ENCODE measurements around the gene GFRA3. TPM values are rescaled to one million over a fixed set of nuclear protein-coding genes. Genes with fewer than 3 reads are reported as not detected.
"Not testable (repeated sequence)": the region's sequence is repeated elsewhere in the genome, so short reads cannot be mapped to it uniquely, and the experiment has no call there.

The GFRA3 gene, protein sequence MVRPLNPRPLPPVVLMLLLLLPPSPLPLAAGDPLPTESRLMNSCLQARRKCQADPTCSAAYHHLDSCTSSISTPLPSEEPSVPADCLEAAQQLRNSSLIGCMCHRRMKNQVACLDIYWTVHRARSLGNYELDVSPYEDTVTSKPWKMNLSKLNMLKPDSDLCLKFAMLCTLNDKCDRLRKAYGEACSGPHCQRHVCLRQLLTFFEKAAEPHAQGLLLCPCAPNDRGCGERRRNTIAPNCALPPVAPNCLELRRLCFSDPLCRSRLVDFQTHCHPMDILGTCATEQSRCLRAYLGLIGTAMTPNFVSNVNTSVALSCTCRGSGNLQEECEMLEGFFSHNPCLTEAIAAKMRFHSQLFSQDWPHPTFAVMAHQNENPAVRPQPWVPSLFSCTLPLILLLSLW
- polyA plus RNA-seq (2014; cell fraction: cytosol; rRNA removed), result 2.2 and 3.3 TPM in 2 replicates
- 0.33 and 0.65 TPM in 2 replicates for polyA plus RNA-seq (2014; cell fraction: nucleus; rRNA removed)

DNA sequence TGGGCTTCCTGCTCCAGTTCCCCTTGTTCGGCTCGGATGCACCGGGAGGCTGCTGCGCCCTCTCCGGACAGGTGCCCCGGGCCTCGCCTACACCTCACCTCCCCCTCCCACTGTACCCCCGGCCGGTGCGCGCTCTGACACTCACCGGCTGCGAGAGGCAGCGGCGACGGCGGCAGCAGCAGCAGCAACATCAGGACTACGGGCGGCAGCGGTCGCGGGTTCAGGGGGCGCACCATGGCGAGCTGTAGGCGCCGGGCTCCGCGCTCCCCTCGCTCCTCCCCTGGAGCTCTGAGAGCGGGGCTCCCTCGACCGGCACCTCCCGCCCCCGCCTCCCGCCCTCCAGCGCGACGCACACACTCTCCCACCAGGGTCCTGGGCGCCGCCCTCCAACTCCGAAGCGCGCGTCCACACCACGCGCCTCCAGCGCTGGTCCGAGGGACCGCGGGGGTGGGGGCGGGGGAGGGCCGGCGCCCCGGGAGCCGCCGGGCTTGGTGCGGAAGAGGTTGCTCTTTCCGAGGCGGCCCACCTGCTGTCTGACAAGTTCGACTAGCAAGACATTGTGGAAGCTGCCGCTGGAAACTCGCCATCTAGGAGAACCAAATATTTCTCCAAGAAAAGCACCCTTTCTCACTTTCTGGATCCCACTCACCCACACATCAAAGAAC, at the start of gene GFRA3:
TSS of gene GFRA3 (minus strand) at position 433 of the 665 bp plus-strand sequence. CDS start at position 236, 197 bp downstream.
- no peak for DNase-seq (ENCODE audit: low spot score)

DNA sequence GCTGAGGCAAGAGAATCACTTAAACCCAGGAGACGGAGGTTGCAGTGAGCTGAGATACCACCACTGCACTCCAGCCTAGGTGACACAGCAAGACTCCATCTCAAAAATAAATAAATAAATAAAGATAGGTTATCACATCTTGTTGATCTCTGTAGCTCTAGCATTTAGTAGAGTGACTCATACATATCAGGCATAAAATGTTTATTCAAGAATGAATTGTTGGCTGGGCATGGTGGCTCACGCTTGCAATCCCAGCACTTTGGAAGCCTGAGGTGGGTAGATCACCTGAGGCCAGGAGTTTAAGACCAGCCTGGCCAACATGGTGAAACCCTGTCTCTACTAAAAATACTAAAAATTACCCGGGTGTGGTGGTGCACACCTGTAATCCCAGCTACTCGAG, 43.8 kb upstream of the GFRA3 start:
- not testable (repeated sequence) for DNase-seq (ENCODE audit: low spot score)

DNA sequence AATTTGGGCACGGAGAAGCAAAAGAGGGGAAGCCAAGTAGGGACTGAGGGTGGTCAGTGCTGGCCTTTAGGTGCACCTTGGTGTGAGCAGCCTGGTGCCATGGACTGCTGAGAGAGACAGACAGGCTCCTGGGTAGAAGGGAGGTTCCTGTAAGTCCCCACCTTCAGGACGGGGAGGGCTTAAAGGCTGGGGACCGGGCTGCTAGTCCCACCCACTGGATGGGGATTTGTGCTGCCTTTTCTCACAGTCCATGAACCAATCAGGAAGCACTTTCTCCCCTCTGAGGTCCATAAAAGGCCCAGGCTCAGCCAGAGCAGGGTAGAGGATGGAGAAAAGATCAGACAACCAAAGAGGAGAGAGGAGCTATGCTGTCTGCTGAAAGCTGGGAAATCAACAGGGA, 41.9 kb upstream of the GFRA3 start:
- DNase-seq (ENCODE audit: low spot score), result no peak

DNA sequence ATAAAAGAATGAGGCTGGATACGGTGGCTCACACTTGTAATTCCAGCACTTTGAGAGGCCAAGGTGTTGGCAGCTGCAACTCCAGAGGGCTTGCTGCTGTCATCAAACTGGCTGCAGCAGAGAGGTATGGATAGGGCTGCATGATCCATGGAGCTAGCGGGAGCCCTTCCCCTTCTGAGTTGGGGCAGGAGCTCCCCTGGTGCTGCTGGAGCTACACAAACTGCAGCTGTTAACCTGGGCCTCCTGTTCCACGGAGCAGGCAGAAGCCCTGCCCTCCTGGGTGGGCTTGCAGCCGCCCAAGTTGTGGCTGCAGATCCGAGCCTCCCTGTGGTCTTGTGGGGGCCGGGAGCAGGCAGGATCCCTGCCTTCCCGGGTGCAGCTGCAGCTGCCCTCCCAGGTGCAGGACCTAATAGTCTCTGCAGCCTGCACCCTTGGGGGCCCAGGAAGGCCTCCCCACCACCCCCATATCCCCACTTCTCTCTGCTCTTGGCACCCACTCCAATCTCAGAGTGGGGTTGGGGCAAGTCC, 41.4 kb upstream of the GFRA3 start:
- DNase-seq (ENCODE audit: low spot score), result no peak

DNA sequence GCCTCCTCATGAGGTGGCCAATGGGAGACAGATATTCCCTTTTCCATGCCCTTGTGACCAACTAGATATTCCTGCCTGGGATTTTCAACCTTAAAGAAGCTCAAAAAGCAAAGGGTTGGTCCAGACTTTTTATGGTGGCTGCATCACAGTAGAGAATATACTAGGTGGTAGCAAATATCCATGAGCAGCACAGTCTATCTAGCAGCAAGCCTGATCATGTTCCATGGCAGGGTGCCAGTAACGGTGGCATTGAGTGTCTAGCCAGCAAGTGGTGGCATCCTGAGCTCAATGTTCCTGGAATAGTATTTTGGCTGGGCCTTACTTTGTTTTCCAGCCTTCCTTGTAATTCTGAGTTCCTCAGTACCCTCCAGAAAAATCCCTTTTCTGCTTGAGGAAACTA, 31.4 kb upstream of the GFRA3 start:
- DNase-seq (ENCODE audit: low spot score), result no peak

DNA sequence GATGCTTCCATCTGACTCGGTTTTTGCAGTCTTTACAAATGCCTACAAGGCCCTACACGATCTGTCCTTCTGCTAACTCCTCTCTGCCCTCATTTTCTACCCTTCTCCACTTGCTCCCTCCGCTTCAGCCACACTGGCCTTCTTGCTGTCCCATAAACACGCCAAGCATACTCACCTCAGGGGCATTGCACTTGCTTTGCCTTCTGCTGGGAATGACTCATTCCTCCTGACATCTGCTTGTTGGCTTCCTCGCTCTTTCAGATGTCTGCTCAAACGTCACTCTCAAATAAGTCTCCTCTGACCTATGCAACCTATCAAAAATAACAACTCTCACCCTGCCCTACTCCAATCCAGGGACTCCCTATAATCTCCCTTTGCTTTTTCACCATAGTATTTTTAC, 29.0 kb upstream of the GFRA3 start:
- DNase-seq (ENCODE audit: low spot score), result no peak

DNA sequence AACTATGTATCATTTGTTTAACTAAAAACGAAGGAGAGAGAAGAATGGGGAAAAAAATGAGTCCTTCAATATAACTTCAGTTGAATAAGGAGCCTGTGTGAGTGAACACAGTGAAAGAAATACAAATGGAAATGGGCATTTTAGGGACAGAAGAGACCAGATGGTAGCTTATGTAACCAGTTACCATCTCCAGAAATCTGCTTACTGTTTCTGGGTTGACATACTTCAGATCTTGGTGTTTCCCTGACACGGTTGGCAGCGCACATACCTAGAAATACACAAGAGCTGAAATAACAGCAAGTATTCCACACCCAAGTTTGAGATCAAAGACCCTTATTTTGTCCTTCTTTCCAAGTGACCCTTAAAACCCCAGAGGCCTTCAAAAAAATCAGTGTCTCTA, 14.9 kb upstream of the GFRA3 start:
- DNase-seq (ENCODE audit: low spot score), result no peak

DNA sequence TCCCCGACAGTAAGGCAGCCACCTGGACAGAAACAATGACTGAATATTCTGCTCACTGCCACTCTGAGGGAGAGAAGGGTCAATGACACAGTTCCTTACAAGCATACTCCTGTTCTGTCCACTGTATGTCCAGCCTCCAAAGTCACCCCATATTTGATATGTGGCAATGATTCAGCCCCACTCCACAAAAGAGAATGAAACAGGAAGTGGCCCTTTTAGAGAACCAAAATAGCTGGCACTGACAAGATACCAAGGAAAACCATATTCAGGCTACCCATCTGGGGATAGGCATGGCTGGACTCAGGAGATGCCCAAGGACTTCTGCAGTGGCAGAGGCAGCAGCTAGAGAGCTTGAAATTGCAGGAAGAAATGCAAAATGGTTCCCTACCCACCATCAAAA, 12.8 kb upstream of the GFRA3 start:
- DNase-seq (ENCODE audit: low spot score), result no peak

DNA sequence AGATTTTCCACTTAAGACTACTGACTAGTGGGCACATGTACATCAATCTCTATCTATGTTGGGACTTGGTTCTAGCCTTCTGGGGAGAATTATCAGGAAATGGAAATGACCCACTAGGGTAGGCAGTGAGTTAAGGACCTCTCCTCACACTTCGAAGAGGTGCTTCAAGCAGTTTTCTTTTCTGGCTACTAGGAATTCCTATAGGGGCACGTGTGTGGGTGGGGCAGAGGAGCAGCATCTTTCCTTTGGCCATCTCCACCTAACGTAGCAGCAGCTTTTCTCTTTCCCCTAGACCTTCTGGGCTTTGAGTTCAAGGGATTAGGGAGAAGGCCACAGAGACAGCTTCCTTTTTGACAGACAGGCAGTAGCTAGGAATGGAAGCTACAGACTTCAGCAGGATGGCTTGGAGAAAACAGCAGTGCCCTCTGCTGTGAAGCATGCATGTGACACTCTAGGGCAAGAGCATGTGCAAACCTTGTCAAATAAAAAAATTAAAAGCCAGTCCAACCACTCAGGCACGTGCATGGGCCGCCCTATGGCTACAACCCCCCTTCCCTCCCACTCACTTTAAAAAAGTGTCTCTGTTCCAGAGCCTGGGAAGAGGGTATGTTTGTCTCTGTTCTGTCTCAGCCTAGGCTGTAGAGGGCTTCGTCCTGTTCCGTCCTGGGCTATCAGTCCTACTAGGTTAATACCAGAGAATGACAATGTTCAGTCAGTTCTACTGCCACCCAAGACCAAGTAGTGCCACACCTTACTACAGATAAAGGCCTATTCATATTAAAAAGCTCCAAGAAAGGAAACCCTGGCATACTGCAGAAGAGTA, 8.7 kb upstream of the GFRA3 start:
- DNase-seq (ENCODE audit: low spot score), result peak; percentile 56

DNA sequence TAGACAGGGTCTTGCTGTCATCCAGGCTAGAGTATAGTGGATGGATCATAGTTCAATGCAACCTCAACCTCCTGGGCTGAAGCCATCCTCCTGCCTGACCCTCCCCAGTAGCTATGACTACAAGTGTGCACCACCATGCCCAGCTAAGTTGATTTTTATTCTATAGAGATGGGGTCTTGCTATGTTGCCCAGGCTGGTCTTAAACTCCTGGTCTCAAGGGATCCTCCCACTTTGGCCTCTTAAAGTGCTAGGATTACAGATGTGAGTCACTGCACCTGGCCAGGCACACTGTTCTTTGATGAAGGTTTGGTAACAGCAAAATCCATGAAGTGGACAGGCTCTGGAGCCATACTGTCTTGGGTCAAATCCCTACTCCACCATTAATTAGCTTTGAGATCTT, 6.5 kb upstream of the GFRA3 start:
- DNase-seq (ENCODE audit: low spot score), result no peak

DNA sequence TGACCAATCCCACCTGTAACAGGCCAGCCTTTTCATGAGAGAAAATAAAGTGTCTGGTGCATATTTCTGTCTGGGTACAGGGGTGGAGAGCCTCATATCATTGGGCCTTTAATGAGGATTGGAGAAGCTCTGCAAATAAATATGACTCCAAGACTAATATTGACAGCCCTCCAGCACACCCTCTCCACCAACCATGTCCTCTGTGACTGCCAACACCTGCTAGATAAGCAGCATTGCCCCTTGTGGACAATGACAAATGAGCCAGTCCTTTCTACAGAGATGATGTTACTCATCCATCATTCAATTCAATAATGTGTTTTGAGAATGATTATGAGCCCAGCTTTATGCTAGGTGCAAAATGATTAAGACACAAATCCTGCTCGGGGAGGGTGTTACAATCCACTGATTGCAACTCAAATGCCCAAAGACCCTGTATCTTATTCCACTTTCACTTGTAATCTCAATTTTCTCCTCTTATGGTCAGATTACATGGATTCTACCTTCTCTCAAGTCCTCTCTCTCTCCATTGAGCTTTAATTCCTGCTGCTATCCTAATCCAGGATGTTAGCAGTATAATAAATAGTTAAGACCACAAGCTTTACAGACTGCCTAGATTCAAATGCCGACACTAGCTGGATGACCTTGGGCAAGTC, 2.1 kb upstream of the GFRA3 start:
- peak; percentile 17 for DNase-seq (ENCODE audit: low spot score)

DNA sequence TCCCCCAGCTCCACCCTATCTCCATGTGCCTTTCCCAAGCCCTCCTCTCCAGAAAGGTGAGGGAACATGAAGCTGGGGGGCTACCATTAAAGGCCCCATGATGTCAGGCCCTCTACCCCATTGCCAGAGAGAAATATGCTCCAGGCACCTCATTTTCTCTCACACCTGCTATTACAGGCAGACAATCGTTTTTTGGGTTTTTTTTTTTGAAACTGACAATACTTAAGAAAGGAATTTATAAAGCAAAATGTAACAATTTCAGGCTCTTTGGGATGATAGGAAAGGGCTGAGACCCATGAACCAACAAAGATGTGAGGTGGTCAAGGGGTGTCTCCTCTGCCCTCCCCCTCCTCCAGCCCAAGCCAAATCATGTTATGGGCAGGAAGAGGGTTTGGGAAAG, 1.5 kb upstream of the GFRA3 start:
- DNase-seq (ENCODE audit: low spot score), result no peak

DNA sequence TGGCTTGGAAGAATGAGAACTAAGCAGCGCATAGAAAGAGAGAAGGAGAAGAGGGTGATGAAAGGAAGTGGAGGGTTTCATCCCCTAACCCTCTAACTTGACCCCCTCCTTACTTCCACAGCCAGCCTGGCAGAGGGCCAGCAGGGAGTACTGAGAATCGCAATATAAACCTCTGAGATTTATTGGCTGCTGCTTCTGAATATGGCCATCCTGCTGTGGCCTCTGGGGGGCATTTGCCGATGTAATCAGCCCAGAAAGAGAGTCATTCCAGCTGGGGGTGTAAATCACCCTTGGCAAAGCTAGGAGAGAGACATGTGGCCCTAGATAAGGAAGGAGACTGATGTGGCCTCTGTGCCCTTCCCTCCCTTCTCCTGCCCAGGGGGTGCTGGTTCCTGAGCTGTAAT, 960 bp upstream of the GFRA3 start:
- DNase-seq (ENCODE audit: low spot score), result peak; percentile 70

DNA sequence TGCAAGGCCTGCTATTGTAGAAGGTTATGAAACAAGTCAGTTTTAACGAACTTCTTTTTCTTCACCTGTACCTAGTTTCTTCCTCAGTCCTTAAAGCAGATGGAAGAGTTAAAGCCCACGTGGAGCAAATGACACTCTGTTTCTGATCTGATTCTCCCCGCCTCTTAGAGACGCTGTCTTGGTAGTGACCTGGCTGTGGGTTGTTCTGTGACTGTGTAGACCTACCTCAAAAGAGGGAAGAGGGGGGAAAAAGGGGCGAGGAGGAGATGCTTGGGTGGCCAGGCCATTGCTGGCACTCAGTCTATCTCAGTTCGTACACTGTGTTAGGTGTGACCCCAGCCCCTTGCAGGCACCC, 610 bp downstream of the GFRA3 start:
- DNase-seq (ENCODE audit: low spot score), result peak; percentile 15

DNA sequence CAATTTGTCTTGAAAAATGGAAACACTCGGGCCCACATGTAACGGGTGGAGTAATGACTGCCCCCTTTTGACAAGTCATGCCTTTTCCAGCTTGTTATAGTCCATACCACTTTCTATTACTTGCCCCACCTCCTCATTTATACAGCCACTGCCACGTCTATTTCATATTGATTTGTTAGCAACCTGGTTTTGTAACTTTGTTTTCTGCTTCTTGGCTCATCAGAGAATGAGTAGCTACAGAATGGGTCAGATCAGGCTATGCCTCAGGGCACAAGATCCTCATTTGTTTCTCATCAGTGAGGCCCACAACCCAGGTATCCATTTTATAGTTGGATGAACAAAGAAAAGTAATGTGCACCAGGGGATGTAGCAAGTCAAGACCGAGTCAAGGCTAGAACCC, 1.7 kb downstream of the GFRA3 start:
- no peak for DNase-seq (ENCODE audit: low spot score)

DNA sequence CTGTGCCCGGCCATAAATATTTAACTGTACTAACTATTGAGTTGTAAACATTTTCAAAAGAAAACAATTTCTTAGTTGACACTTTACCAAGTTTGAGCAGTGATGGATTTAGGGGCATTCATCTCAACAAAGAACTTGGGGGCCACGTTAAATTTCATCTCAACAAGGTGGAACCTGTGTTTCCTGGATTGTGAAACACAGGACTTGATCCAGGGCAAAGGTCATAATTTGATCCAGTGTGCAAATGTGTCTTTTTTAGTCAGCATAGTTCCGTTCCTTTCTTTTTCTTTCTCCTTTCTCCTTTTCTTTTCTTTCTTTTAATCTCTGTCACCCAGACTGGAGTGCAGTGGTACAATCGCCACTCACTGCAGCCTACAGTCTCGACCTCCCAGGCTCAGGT, 3.1 kb downstream of the GFRA3 start:
- DNase-seq (ENCODE audit: low spot score), result no peak

DNA sequence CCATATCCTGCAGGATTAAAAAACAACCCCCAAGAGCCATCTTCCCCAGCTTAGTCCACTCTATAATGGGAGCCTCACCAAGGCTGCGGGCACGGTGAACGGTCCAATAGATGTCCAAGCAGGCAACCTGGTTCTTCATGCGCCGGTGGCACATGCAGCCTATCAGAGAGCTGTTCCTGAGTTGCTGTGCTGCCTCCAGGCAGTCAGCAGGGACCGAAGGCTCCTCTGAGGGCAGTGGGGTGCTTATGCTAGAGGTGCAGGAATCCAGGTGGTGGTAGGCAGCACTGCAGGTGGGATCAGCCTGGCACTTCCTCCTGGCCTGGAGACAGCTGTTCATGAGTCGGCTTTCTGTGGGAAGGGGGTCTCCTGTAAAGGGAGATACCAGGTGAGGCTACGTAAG, 10.2 kb downstream of the GFRA3 start:
- no peak for DNase-seq (ENCODE audit: low spot score)

DNA sequence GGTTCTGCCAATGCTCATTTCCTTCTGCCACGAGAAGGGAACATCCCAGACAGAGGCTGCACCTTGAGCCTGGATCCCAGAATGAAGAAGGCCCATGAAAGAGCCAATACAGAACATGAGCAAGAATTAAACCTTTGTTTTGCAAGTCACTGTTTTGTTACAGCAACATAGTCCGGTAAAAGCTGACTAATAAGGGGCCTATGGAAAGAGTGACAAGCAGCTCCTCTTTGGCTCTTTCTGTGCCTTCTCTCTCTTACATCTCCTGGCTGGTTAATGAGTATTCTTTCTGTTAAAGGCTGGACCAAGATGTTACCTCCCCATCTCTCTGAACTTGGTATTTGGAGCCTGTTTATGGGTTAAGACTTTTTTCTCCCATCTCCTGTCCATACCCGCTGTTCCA, 10.8 kb downstream of the GFRA3 start:
- no peak for DNase-seq (ENCODE audit: low spot score)

DNA sequence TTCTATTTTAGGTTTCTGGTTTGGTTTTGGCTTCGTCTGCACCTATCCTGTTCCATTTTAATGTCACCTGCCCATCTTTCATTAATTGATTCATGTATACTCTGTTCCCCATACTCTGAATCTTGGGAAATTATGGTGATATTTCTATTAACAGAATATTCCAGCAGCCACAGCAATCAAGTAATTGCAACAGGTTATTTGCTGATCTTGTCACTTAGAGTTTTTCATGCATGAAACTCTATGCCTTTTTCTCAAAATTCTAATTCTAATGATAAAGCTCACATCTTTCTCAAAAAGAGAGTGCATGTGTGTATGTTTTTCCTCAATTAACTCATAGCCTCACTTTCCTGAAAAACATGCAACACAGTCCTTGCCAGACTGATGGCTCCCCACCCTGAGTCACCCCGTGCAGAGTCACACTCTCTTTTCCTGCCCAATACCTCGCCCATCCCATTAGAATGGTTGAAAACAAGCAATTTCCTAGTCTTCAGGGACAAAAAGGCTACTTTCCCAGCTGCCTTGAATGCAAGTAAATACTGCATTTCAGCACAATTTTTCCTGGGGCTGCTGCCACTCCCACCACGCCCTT, 15.6 kb downstream of the GFRA3 start:
- DNase-seq (ENCODE audit: low spot score), result no peak

DNA sequence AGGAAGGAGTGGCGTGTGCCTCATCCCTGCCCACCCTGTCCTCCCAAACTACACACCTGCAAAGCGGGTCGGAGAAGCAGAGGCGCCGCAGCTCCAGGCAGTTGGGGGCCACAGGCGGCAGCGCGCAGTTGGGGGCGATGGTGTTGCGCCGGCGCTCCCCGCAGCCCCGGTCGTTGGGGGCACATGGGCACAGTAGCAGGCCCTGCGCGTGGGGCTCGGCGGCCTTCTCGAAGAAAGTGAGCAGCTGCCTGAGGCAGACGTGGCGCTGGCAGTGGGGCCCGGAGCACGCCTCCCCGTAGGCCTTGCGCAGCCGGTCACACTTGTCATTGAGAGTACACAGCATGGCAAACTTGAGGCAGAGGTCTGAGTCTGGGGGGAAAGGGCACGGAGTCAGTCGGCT, 16.8 kb downstream of the GFRA3 start:
- no peak for DNase-seq (ENCODE audit: low spot score)

DNA sequence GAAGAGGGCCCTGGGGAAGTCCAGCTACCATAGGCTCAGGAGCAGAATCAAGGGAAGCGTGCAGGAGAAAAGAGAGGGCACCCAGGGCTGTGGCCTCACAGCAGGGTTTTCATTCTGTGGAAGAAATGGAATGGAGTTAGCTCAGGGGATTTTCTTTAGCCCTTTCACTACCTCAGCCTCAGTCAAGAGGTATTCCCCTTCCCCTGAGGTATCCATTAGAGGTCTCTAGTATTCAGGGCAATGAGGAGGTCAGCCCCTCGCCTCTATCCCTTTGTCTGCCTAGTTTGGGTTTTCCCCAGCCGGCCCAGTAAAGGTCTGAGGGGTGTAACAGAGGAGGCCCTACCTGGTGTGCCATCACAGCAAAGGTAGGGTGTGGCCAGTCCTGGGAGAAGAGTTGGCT, 21.5 kb downstream of the GFRA3 start:
- no peak for DNase-seq (ENCODE audit: low spot score)

Data from SK-N-DZ (cell line).